HG02642 (cell line): ENCODE results near the gene HRH4.
A peak's percentile ranks its signal among the peaks of the same experiment; 100 is the strongest.

Experiments
- ATAC-seq: cut with Tn5 transposase; IDR thresholded peaks from one replicate; pipeline ENCODE4 v1.9.1; 2021; ENCODE audit warnings: mild to moderate bottlenecking; ENCODE audit not compliant: unreplicated experiment, poor library complexity

HRH4 gene

GRCh38 chr18:24460388-24460787 lies at the start of gene HRH4:
Gene HRH4 (plus strand): TSS chr18:24460637. CDS start chr18:24460729, 92 bp downstream.
- ATAC-seq: no peak

- no peak for ATAC-seq
Measured at GRCh38 chr18:24413148-24413547, 47.3 kb upstream of the HRH4 start.

GRCh38 chr18:24414349-24415003 lies 46.0 kb upstream of the HRH4 start:
- no peak for ATAC-seq

- ATAC-seq: no peak
Measured at GRCh38 chr18:24417480-24417879, 43.0 kb upstream of the HRH4 start.

- no peak for ATAC-seq
Measured at GRCh38 chr18:24420551-24420950, 39.9 kb upstream of the HRH4 start.

GRCh38 chr18:24421831-24422230 lies 38.6 kb upstream of the HRH4 start:
- no peak for ATAC-seq

- ATAC-seq: no peak
Measured at GRCh38 chr18:24426073-24426397, 34.4 kb upstream of the HRH4 start.

- ATAC-seq: peak; percentile 97
Measured at GRCh38 chr18:24426398-24427294, 33.8 kb upstream of the HRH4 start, which contains the start of gene IMPACT. Gene IMPACT (plus strand): TSS chr18:24426670. CDS start chr18:24426757, 87 bp downstream.

- no peak for ATAC-seq
Measured at GRCh38 chr18:24427484-24427883, 33.0 kb upstream of the HRH4 start.

- ATAC-seq: no peak
Measured at GRCh38 chr18:24428709-24429108, 31.7 kb upstream of the HRH4 start.

- ATAC-seq: no peak
Measured at GRCh38 chr18:24429188-24429587, 31.2 kb upstream of the HRH4 start.

- no peak for ATAC-seq
Measured at GRCh38 chr18:24432618-24433017, 27.8 kb upstream of the HRH4 start.

GRCh38 chr18:24436939-24437338 lies 23.5 kb upstream of the HRH4 start:
- ATAC-seq: no peak

- ATAC-seq: peak; percentile 74
Measured at GRCh38 chr18:24443870-24444269, 16.6 kb upstream of the HRH4 start.

GRCh38 chr18:24446453-24446852 lies 14.0 kb upstream of the HRH4 start:
- ATAC-seq: peak; percentile 56

GRCh38 chr18:24446953-24447538 lies 13.4 kb upstream of the HRH4 start:
- ATAC-seq: no peak

- no peak for ATAC-seq
Measured at GRCh38 chr18:24447961-24448360, 12.5 kb upstream of the HRH4 start.

GRCh38 chr18:24456549-24456948 lies 3.9 kb upstream of the HRH4 start:
- peak; percentile 89 for ATAC-seq

- ATAC-seq: no peak
Measured at GRCh38 chr18:24459772-24460171, 665 bp upstream of the HRH4 start.

GRCh38 chr18:24461996-24462395 lies 1.6 kb downstream of the HRH4 start:
- ATAC-seq: no peak
